ENCODE measurements around the gene NFIL3. TPM values are rescaled to one million over a fixed set of nuclear protein-coding genes. Genes with fewer than 3 reads are reported as not detected.

Gene NFIL3
- total RNA-seq, 2 donors from 2014 or later: 11.4 to 12.9 TPM

DNA sequence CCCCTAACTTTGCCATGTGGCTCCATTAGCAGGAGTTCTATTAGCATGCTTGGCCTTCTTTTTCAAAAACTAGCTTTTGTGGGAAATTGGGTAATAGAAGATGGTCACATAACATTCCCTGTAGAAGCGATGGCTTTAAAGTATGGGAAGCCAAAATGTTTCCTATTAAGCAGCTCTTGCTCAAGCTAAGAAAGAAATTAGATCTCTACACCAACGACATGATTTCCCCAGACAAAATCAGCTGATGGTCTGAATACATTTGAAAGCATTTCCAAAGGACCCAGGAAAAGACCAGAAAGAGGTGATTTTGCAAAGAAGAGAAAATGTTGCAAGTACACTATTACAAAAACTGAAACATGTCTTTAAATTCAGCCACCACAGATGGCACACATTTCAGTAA is 4.8 kb upstream of the NFIL3 start:
- H3K27me3 ChIP-seq: no peaks in the 10 kb centered on the region
- no peaks in the 10 kb centered on the region for H3K9me3 ChIP-seq
- no peak overlapping the region for H3K4me3 ChIP-seq
- no peak for ATAC-seq
- H3K27ac ChIP-seq: peak overlapping the region in 1 of 4 donors; percentile 56
- H3K36me3 ChIP-seq (replicated peaks in 1 of 2; ENCODE audit: insufficient read depth in 1 of 2, low read depth in 2 of 2): no peaks in the 10 kb centered on the region
- 55 to 68% methylated on average over 2 of the region's 2 CpGs for WGBS, 2 donors
- peaks cover 10% of the 10 kb centered on the region for H3K4me1 ChIP-seq
- no peak for TF ChIP-seq POLR2A (IDR thresholded peaks at IDR 0.05)
- TF ChIP-seq, protein P1, sequence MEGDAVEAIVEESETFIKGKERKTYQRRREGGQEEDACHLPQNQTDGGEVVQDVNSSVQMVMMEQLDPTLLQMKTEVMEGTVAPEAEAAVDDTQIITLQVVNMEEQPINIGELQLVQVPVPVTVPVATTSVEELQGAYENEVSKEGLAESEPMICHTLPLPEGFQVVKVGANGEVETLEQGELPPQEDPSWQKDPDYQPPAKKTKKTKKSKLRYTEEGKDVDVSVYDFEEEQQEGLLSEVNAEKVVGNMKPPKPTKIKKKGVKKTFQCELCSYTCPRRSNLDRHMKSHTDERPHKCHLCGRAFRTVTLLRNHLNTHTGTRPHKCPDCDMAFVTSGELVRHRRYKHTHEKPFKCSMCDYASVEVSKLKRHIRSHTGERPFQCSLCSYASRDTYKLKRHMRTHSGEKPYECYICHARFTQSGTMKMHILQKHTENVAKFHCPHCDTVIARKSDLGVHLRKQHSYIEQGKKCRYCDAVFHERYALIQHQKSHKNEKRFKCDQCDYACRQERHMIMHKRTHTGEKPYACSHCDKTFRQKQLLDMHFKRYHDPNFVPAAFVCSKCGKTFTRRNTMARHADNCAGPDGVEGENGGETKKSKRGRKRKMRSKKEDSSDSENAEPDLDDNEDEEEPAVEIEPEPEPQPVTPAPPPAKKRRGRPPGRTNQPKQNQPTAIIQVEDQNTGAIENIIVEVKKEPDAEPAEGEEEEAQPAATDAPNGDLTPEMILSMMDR (IDR thresholded peaks at IDR 0.05): no peak
- intact Hi-C loops (cut with DNase I): no loop called here
- no peak for DNase-seq

DNA sequence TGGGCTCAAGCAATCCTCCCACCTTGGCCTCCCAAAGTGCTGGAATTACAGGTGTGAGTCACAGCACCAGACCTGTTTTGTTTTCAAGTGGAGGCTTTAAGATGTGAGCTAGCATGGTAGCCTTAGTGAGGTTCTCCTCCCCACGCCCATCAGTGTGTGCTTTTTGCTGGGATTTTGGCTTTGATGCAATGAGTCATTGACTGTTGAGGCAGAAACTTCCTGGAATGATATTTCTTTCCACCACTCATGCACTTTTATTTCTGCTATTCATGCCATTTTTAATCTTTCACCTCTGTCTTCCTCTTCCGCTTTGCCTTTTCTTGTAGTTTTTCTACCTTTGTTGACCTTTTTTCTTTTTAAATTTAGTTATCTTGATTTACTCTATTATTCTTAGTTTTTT is 4.2 kb upstream of the NFIL3 start:
- peak in 1 of 4 donors; percentile 48 for DNase-seq
- ATAC-seq: no peak
- Histone ChIP-seq H3K27ac (peak overlapping the region in 1 of 4 donors; percentile 56), H3K27me3 (no peaks in the 10 kb centered on the region), H3K9me3 (no peaks in the 10 kb centered on the region), H3K36me3 (replicated peaks in 1 of 2; ENCODE audit: insufficient read depth in 1 of 2, low read depth in 2 of 2) (no peaks in the 10 kb centered on the region), H3K4me1 (peaks cover 10% of the 10 kb centered on the region), H3K4me3 (no peak overlapping the region)
- intact Hi-C loops (cut with DNase I): no loop called here
- no peak for TF ChIP-seq POLR2A (IDR thresholded peaks at IDR 0.05)
- TF ChIP-seq, protein P1 (IDR thresholded peaks at IDR 0.05): no peak
- 67 to 72% methylated on average over 2 of the region's 2 CpGs for WGBS, 2 donors

DNA sequence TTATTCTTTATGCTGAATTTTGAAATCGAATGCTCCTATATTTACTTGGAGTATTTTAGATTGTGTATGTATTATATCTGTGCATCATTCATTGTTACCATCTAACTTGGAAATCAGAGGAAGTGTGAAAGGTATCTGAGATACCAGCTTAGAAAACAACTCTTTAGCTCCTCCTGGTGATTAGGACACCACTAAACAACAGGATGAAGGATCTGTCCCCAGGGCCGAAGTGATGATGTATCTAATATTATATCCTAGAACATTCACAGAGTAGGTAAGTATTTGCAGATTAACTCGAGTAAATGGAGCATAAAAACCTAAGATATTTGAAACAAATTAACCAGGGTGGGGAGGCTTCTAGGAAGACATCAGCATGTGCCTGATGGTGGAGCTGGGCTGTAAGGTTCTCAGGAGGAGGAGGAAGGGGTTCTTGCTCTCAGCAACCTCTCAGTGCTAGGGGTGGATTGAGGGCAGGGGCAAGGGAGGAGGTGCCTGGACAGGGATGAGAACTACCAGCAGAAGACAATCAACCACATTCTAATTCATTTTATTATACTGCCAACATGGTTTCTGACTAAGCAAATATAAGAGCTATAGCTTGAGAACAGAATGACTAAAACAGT is 2.6 kb upstream of the NFIL3 start:
- H3K4me3 ChIP-seq: no peak overlapping the region
- WGBS, 2 donors: 8 to 22% methylated on average over 3 of the region's 3 CpGs
- peak in 1 of 4 donors; percentile 36 for DNase-seq
- H3K36me3 ChIP-seq (replicated peaks in 1 of 2; ENCODE audit: insufficient read depth in 1 of 2, low read depth in 2 of 2): no peaks in the 10 kb centered on the region
- intact Hi-C loops (cut with DNase I): no loop called here
- no peaks in the 10 kb centered on the region for H3K27me3 ChIP-seq
- no peak for TF ChIP-seq POLR2A (IDR thresholded peaks at IDR 0.05)
- TF ChIP-seq, protein P1 (IDR thresholded peaks at IDR 0.05): peak in 6 of 7 experiments; percentile 23 to 68 (median 58)
- ATAC-seq: no peak
- peaks cover 10% of the 10 kb centered on the region for H3K4me1 ChIP-seq
- no peak overlapping the region for H3K27ac ChIP-seq
- H3K9me3 ChIP-seq: no peaks in the 10 kb centered on the region

DNA sequence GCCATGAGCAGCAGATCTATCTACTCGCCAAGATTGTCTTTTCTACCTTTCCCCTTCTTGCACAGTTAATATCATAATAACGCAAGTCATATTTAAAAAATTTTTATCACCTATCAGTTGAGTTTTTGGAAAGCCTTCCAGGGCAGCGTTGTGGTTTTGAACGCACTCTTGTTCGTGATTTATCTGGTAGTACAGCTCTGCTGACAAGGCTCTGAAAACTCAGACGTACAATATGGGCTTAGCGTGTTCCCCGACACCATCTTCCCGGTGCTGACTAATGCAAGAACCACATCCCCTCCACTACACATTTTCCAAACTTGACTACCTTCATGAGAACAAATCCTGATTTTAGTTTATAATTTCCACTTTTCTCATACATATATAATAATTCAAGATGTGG is 1.6 kb upstream of the NFIL3 start:
- Histone ChIP-seq H3K4me3 (no peak overlapping the region), H3K9me3 (no peaks in the 10 kb centered on the region), H3K27me3 (no peaks in the 10 kb centered on the region), H3K36me3 (replicated peaks in 1 of 2; ENCODE audit: insufficient read depth in 1 of 2, low read depth in 2 of 2) (no peaks in the 10 kb centered on the region), H3K27ac (peak overlapping the region in 2 of 4 donors; percentile 98 to 99), H3K4me1 (peaks cover 16% of the 10 kb centered on the region)
- intact Hi-C loops (cut with DNase I): no loop called here
- ATAC-seq (no peak), DNase-seq (no peak)
- TF ChIP-seq POLR2A (IDR thresholded peaks at IDR 0.05): no peak
- TF ChIP-seq, protein P1 (IDR thresholded peaks at IDR 0.05): no peak
- WGBS, 2 donors: 55 to 77% methylated on average over 9 of the region's 9 CpGs
